ENCODE results near the gene PCID2.

The PCID2 gene

GRCh38 chr13:113232208-113233003, 23.9 kb upstream of the PCID2 start:
- TF ChIP-seq CTCF (IDR thresholded peaks at IDR 0.05; ENCODE audit: low read length) (no peak), EZH2 (IDR thresholded peaks at IDR 0.05; ENCODE audit: borderline replicate concordance, low read length) (no peak)
- Histone ChIP-seq H3F3A (ENCODE audit: insufficient read depth, low read length) (no peaks in the 10 kb centered on the region), H2AFZ (ENCODE audit: low read length) (no peak overlapping the region), H3K4me1 (ENCODE audit: insufficient read depth, low read length, severe bottlenecking) (no peaks in the 10 kb centered on the region), H3K9me2 (ENCODE audit: low read depth, low read length) (no peaks in the 10 kb centered on the region), H3K36me3 (ENCODE audit: insufficient read depth, low read length) (peaks cover 86% of the 10 kb centered on the region), H3K4me3 (ENCODE audit: low read depth, low read length, poor library complexity, severe bottlenecking) (no peak overlapping the region), H3K9me3 (ENCODE audit: low read length) (no peaks in the 10 kb centered on the region), H3K9ac (ENCODE audit: low read length) (no peak overlapping the region), H4K20me1 (ENCODE audit: insufficient read depth, low read length) (no peaks in the 10 kb centered on the region), H3K79me2 (ENCODE audit: insufficient read depth, low read length) (no peaks in the 10 kb centered on the region), H3K27me3 (ENCODE audit: insufficient read depth, low read length) (no peaks in the 10 kb centered on the region), H3K4me2 (ENCODE audit: low read length) (no peak overlapping the region), H3K27ac (ENCODE audit: low read depth, low read length, poor library complexity, severe bottlenecking) (no peak overlapping the region)

DNA sequence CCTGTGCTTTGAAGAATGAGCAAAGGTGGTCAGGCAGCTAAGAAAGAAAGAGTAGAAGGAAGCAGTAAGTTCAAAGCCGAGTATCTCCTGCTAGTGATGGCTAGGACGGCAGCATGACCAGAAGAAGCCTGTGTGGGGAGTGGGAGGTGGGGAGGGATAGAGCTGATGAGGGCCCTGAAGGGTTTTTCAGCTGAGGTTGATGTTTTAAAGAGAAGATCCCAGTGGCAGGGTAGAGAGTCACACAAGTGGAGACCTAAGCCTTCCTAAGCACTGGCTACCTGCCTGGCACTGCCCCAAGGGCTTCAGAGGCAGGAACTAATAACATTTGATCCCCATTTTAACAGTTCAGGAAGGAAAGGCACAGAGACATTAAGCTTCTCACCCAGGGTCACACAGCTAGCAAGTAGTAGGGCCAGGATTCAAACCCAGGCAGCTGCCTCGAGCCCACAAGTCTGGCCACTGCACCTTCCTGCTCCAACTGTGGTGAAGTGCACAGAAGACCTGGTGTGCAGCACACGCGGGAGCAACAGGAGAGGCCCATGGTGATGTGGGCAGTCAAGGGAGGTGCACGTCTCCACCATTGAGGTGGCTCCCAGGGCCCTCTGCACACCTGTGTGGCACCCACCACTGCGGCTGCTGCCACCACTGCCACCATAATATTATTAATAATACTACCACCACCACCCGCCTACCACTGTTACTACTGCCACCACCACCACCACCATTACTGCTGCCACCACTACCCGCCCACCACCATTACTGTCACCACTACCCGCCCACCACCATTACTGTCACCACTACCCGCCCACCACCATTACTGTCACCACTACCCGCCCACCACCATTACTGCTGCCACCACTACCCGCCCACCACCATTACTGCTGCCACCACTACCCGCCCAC, 23.1 kb upstream of the PCID2 start:
- Histone ChIP-seq H3K4me2 (ENCODE audit: low read length) (no peak overlapping the region), H3K36me3 (ENCODE audit: insufficient read depth, low read length) (peaks cover 86% of the 10 kb centered on the region), H3K9ac (ENCODE audit: low read length) (no peak overlapping the region), H3K9me2 (ENCODE audit: low read depth, low read length) (no peaks in the 10 kb centered on the region), H3K79me2 (ENCODE audit: insufficient read depth, low read length) (no peaks in the 10 kb centered on the region), H3K4me3 (ENCODE audit: low read depth, low read length, poor library complexity, severe bottlenecking) (no peak overlapping the region), H3F3A (ENCODE audit: insufficient read depth, low read length) (no peaks in the 10 kb centered on the region), H4K20me1 (ENCODE audit: insufficient read depth, low read length) (no peaks in the 10 kb centered on the region), H3K9me3 (ENCODE audit: low read length) (no peaks in the 10 kb centered on the region), H2AFZ (ENCODE audit: low read length) (no peak overlapping the region), H3K27ac (ENCODE audit: low read depth, low read length, poor library complexity, severe bottlenecking) (no peak overlapping the region), H3K4me1 (ENCODE audit: insufficient read depth, low read length, severe bottlenecking) (no peaks in the 10 kb centered on the region), H3K27me3 (ENCODE audit: insufficient read depth, low read length) (no peaks in the 10 kb centered on the region)
- TF ChIP-seq EZH2 (IDR thresholded peaks at IDR 0.05; ENCODE audit: borderline replicate concordance, low read length) (no peak), CTCF (IDR thresholded peaks at IDR 0.05; ENCODE audit: low read length) (no peak)

DNA sequence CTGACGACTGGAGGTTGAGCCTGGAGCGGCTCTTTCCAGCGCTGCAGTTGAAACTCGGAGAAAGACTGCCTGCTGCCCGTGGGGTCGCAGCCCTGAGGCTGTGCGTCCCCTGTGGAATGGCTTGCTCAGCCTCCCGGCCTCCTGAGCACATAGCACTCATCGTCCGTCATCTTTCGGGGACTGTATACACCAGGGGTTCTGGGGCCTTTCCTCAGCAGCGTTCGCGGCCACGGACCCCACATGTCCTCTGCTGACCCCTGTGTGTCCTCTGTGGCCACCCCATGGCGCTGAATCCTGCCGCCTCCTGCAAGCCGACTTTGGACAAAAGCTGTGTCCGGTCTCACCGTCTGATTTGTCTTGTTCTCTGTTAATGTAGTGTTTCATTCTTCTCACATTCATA, 21.3 kb upstream of the PCID2 start:
- no peak for TF ChIP-seq CTCF (IDR thresholded peaks at IDR 0.05; ENCODE audit: low read length)
- TF ChIP-seq EZH2 (IDR thresholded peaks at IDR 0.05; ENCODE audit: borderline replicate concordance, low read length), result no peak
- Histone ChIP-seq H3K9me2 (ENCODE audit: low read depth, low read length) (no peaks in the 10 kb centered on the region), H3K9ac (ENCODE audit: low read length) (no peak overlapping the region), H3K36me3 (ENCODE audit: insufficient read depth, low read length) (peaks cover 90% of the 10 kb centered on the region), H3K4me1 (ENCODE audit: insufficient read depth, low read length, severe bottlenecking) (no peaks in the 10 kb centered on the region), H3K4me3 (ENCODE audit: low read depth, low read length, poor library complexity, severe bottlenecking) (no peak overlapping the region), H4K20me1 (ENCODE audit: insufficient read depth, low read length) (no peaks in the 10 kb centered on the region), H3F3A (ENCODE audit: insufficient read depth, low read length) (no peaks in the 10 kb centered on the region), H2AFZ (ENCODE audit: low read length) (no peak overlapping the region), H3K4me2 (ENCODE audit: low read length) (no peak overlapping the region), H3K9me3 (ENCODE audit: low read length) (no peaks in the 10 kb centered on the region), H3K79me2 (ENCODE audit: insufficient read depth, low read length) (no peaks in the 10 kb centered on the region), H3K27me3 (ENCODE audit: insufficient read depth, low read length) (no peaks in the 10 kb centered on the region), H3K27ac (ENCODE audit: low read depth, low read length, poor library complexity, severe bottlenecking) (no peak overlapping the region)

Measured in OCI-LY1 (cell line).